Neutrophil (primary cell): ENCODE data around the gene SPP2.

Experiments
- H3K27ac ChIP-seq: fragments of 200-600 bp; sonication (generic); 2 replicates; pipeline ENCODE4 v1.5.1; 2016; ENCODE audit warnings: mild to moderate bottlenecking, moderate library complexity
- H3K27me3 ChIP-seq: fragments of 200-600 bp; sonication (generic); 2 replicates; pipeline ENCODE4 v1.6.0; 2016; ENCODE audit warnings: mild to moderate bottlenecking
- H3K36me3 ChIP-seq: fragments of 200-600 bp; sonication (generic); 2 replicates; pipeline ENCODE4 v1.5.1; 2017
- H3K4me1 ChIP-seq, 2 experiments: fragments of 200-600 bp in 1 of 2; sonication (generic) in 1 of 2; 1 replicate in 1 of 2; 2 replicates in 1 of 2; pipeline versions ENCODE4 v1.5.1 to v1.6.1; 2013 to 2016; ENCODE audit warnings: low read depth in 1 of 2, low read length in 1 of 2, mild to moderate bottlenecking in 1 of 2, moderate library complexity in 1 of 2; ENCODE audit not compliant: control insufficient read depth in 1 of 2, insufficient read depth in 1 of 2
- H3K4me3 ChIP-seq, 2 experiments: fragments of 200-600 bp in 1 of 2; sonication (generic) in 1 of 2; 1 replicate in 1 of 2; 2 replicates in 1 of 2; pipeline ENCODE4 v1.5.1; 2013 to 2016; ENCODE audit warnings: low read depth in 1 of 2, low read length in 1 of 2, mild to moderate bottlenecking in 1 of 2, moderate library complexity in 1 of 2
- H3K9me3 ChIP-seq: fragments of 200-600 bp; sonication (generic); 2 replicates; pipeline ENCODE4 v1.5.1; 2016
- CTCF ChIP-seq: fragments of 200-600 bp; sonication (generic); IDR thresholded peaks from 2 replicates; pipeline ENCODE4 v1.5.1; 2016; ENCODE audit warnings: antibody characterized with exemption

The SPP2 gene

GRCh38 chr2:234006501-234006900 lies 44.0 kb upstream of the SPP2 start:
- no peak for TF ChIP-seq CTCF
- Histone ChIP-seq H3K9me3 (no peaks in the 10 kb centered on the region), H3K27ac (no peak overlapping the region), H3K27me3 (peaks cover 29% of the 10 kb centered on the region), H3K4me1 (no peaks in the 10 kb centered on the region), H3K4me3 (no peak overlapping the region), H3K36me3 (no peaks in the 10 kb centered on the region)

GRCh38 chr2:234014427-234014826 lies 36.1 kb upstream of the SPP2 start:
- H3K4me1 ChIP-seq = no peaks in the 10 kb centered on the region
- no peak for TF ChIP-seq CTCF

GRCh38 chr2:234015861-234016260 lies 34.6 kb upstream of the SPP2 start:
- no peaks in the 10 kb centered on the region for H3K4me1 ChIP-seq
- H3K9me3 ChIP-seq = no peaks in the 10 kb centered on the region
- no peak overlapping the region for H3K4me3 ChIP-seq
- no peaks in the 10 kb centered on the region for H3K36me3 ChIP-seq
- H3K27me3 ChIP-seq = peaks cover 4% of the 10 kb centered on the region
- no peak for TF ChIP-seq CTCF
- no peak overlapping the region for H3K27ac ChIP-seq

More at GRCh38 chr2:234014427-234014826, 36.1 kb upstream of the SPP2 start:
- Histone ChIP-seq H3K4me3 (no peak overlapping the region), H3K27ac (no peak overlapping the region), H3K27me3 (peaks cover 11% of the 10 kb centered on the region), H3K9me3 (no peaks in the 10 kb centered on the region), H3K36me3 (no peaks in the 10 kb centered on the region)

- no peak for TF ChIP-seq CTCF
- no peaks in the 10 kb centered on the region for H3K9me3 ChIP-seq
- H3K27ac ChIP-seq = no peak overlapping the region
- H3K4me1 ChIP-seq = no peaks in the 10 kb centered on the region
- no peak overlapping the region for H3K4me3 ChIP-seq
- no peaks in the 10 kb centered on the region for H3K36me3 ChIP-seq
- H3K27me3 ChIP-seq = peaks cover 4% of the 10 kb centered on the region
Observed at GRCh38 chr2:234019896-234020295, 30.6 kb upstream of the SPP2 start.

GRCh38 chr2:234020332-234020731 lies 30.2 kb upstream of the SPP2 start:
- Histone ChIP-seq H3K27ac (no peak overlapping the region), H3K4me3 (no peak overlapping the region), H3K9me3 (no peaks in the 10 kb centered on the region), H3K36me3 (no peaks in the 10 kb centered on the region), H3K27me3 (peaks cover 3% of the 10 kb centered on the region), H3K4me1 (no peaks in the 10 kb centered on the region)
- TF ChIP-seq CTCF = no peak

GRCh38 chr2:234022424-234022823 lies 28.1 kb upstream of the SPP2 start:
- TF ChIP-seq CTCF = no peak
- no peaks in the 10 kb centered on the region for H3K4me1 ChIP-seq
- H3K27ac ChIP-seq = no peak overlapping the region
- H3K9me3 ChIP-seq = no peaks in the 10 kb centered on the region
- H3K4me3 ChIP-seq = no peak overlapping the region
- no peaks in the 10 kb centered on the region for H3K36me3 ChIP-seq
- peaks cover 15% of the 10 kb centered on the region for H3K27me3 ChIP-seq
